ENCODE results near the gene HM13. TPM values are rescaled to one million over a fixed set of nuclear protein-coding genes. Genes with fewer than 3 reads are reported as not detected.

The HM13 gene
- total and polyA plus RNA-seq, 2 donors (not counting 3 experiments of a cell fraction or from before 2014, with no cell fraction given) = 211 to 218 TPM

DNA sequence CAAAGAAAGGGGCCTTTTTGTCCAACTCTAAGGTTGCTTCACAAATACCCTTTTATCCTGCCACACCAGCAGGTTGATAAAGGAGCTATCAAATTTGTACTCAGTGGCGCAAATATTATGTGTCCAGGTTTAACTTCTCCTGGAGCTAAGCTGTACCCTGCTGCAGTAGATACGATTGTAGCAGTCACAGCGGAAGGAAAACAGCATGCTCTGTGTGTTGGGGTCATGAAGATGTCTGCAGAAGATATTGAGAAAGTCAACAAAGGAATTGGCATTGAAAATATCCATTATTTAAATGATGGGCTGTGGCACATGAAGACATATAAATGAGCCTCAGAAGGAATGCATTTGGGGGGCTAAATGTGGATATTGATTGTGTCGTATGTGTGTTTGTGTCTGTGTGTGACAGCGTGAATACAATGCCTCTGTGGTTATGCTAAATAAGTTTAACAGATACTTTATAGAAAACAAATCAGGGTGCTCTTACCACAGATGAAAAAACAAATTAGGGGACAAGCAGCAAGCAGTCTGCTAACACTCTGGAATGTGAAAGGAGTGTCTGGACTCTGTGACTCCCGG lies 33.6 kb downstream of the HM13 start:
- POLR2A ChIA-PET = no interaction called here
- intact Hi-C loops (cut with micrococcal nuclease) = no loop called here
- peak overlapping the region; percentile 39 to 92 (median 45) for H3K4me3 ChIP-seq (replicated peaks in 1 of 3; ENCODE audit: insufficient read depth in 1 of 3, low read depth in 1 of 3, low read length in 3 of 3)
- peaks cover 24% of the 10 kb centered on the region for H3K79me2 ChIP-seq (ENCODE audit: control insufficient read depth, insufficient read depth, low read length)
- H3K9me1 ChIP-seq (replicated peaks; ENCODE audit: control insufficient read depth, extremely low read depth, insufficient read depth, low read length) = no peaks in the 10 kb centered on the region
- BruUV-seq (replicated peaks) = TSS peak; percentile 76
- DNase-seq (ENCODE audit: low read depth, low spot score) (peak; percentile 74), FAIRE-seq (peak; percentile 79)
- TF ChIP-seq, protein P1, sequence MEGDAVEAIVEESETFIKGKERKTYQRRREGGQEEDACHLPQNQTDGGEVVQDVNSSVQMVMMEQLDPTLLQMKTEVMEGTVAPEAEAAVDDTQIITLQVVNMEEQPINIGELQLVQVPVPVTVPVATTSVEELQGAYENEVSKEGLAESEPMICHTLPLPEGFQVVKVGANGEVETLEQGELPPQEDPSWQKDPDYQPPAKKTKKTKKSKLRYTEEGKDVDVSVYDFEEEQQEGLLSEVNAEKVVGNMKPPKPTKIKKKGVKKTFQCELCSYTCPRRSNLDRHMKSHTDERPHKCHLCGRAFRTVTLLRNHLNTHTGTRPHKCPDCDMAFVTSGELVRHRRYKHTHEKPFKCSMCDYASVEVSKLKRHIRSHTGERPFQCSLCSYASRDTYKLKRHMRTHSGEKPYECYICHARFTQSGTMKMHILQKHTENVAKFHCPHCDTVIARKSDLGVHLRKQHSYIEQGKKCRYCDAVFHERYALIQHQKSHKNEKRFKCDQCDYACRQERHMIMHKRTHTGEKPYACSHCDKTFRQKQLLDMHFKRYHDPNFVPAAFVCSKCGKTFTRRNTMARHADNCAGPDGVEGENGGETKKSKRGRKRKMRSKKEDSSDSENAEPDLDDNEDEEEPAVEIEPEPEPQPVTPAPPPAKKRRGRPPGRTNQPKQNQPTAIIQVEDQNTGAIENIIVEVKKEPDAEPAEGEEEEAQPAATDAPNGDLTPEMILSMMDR (IDR thresholded peaks at IDR 0.05; ENCODE audit: extremely low read depth in 1 of 2, insufficient read depth in 1 of 2, low read depth in 1 of 2, low read length in 2 of 2) = no peak
- TF ChIP-seq POLR2AphosphoS5 (IDR thresholded peaks at IDR 0.05; ENCODE audit: insufficient read depth, low read depth, low read length) = no peak
- no peak for TF ChIP-seq MYC (IDR thresholded peaks at IDR 0.05; ENCODE audit: low read depth, low read length)
- TF ChIP-seq, protein P2, sequence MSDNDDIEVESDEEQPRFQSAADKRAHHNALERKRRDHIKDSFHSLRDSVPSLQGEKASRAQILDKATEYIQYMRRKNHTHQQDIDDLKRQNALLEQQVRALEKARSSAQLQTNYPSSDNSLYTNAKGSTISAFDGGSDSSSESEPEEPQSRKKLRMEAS (IDR thresholded peaks at IDR 0.05; ENCODE audit: insufficient read depth, insufficient read length) = no peak
- peak; percentile 39 for TF ChIP-seq GATA2 (IDR thresholded peaks at IDR 0.05; ENCODE audit: insufficient read depth, insufficient read length, low read depth, low read length)
- TF ChIP-seq POLR2A (IDR thresholded peaks at IDR 0.05; ENCODE audit: low read depth, low read length) = no peak
- no peak for TF ChIP-seq JUN (IDR thresholded peaks at IDR 0.05; ENCODE audit: borderline replicate concordance, insufficient read depth, insufficient read length, low read depth)
- no peaks in the 10 kb centered on the region for H4K20me1 ChIP-seq (replicated peaks; ENCODE audit: control insufficient read depth, extremely low read depth, insufficient read depth, low read length)
- H3K27ac ChIP-seq (ENCODE audit: insufficient read depth, low read depth, low read length) = peak overlapping the region; percentile 93
- H3K4me1 ChIP-seq (ENCODE audit: control insufficient read depth, extremely low read depth, insufficient read depth, low read length) = peaks cover 14% of the 10 kb centered on the region
- CTCF ChIA-PET = interaction anchor here (1.7 to 3.6 kb wide), 4 partner anchors 10 to 65 kb away, joined by 7 to 21 read pairs (median 10); no protein-coding TSS in a partner anchor
- H3K9me3 ChIP-seq (replicated peaks; ENCODE audit: control insufficient read depth, insufficient read depth, low read length) = no peaks in the 10 kb centered on the region
- H3K27me3 ChIP-seq (ENCODE audit: control insufficient read depth in 2 of 2, insufficient read depth in 2 of 2, low read length in 2 of 2) = no peaks in the 10 kb centered on the region
- H3K36me3 ChIP-seq (ENCODE audit: control insufficient read depth in 2 of 2, extremely low read depth in 1 of 2, insufficient read depth in 2 of 2, low read length in 2 of 2) = peaks cover 29 to 39% of the 10 kb centered on the region in 2 experiments
- H3K4me2 ChIP-seq (ENCODE audit: insufficient read depth, low read length) = peak overlapping the region; percentile 82
- H3K9ac ChIP-seq (replicated peaks; ENCODE audit: extremely low read depth, insufficient read depth, low read length) = peak overlapping the region; percentile 92
- no peak overlapping the region for H2AFZ ChIP-seq (ENCODE audit: low read depth, low read length)
- dilution Hi-C loops (cut with MboI; ENCODE audit: extremely low pct_ligation_motif_present, low sequenced_read_pairs) = no loop called here

Measured in endothelial cell of umbilical vein (primary cell).